GM21528 (cell line): ENCODE data around the gene ASPSCR1.

Experiments
- ATAC-seq: cut with Tn5 transposase; IDR thresholded peaks from one replicate; pipeline ENCODE4 v1.9.1; 2021; ENCODE audit warnings: mild to moderate bottlenecking, moderate library complexity; ENCODE audit not compliant: unreplicated experiment, low FRiP score

ASPSCR1 gene

GRCh38 chr17:81996232-81996756, 18.9 kb downstream of the ASPSCR1 start:
- ATAC-seq: no peak

- no peak for ATAC-seq
Measured at GRCh38 chr17:81996757-81997441, 19.5 kb downstream of the ASPSCR1 start.

- no peak for ATAC-seq
Measured at GRCh38 chr17:81998212-81998611, 20.8 kb downstream of the ASPSCR1 start.

GRCh38 chr17:81998691-81999438, 21.4 kb downstream of the ASPSCR1 start:
- ATAC-seq: no peak

GRCh38 chr17:81999587-81999975, 22.2 kb downstream of the ASPSCR1 start:
- ATAC-seq: no peak

- ATAC-seq: no peak
Measured at GRCh38 chr17:81999976-82000802, 22.8 kb downstream of the ASPSCR1 start.

- ATAC-seq: no peak
Measured at GRCh38 chr17:82000803-82001570, 23.6 kb downstream of the ASPSCR1 start.

GRCh38 chr17:82001571-82002056, 24.2 kb downstream of the ASPSCR1 start:
- no peak for ATAC-seq

GRCh38 chr17:82003411-82004381, 26.3 kb downstream of the ASPSCR1 start:
- ATAC-seq: no peak

- no peak for ATAC-seq
Measured at GRCh38 chr17:82004517-82005455, 27.4 kb downstream of the ASPSCR1 start.

- no peak for ATAC-seq
Measured at GRCh38 chr17:82005701-82006348, 28.4 kb downstream of the ASPSCR1 start.

- ATAC-seq: no peak
Measured at GRCh38 chr17:82006468-82007227, 29.2 kb downstream of the ASPSCR1 start.

GRCh38 chr17:82007228-82007494, 29.7 kb downstream of the ASPSCR1 start:
- no peak for ATAC-seq

GRCh38 chr17:82007495-82008257, 30.2 kb downstream of the ASPSCR1 start:
- no peak for ATAC-seq

- no peak for ATAC-seq
Measured at GRCh38 chr17:82008258-82008940, 31.0 kb downstream of the ASPSCR1 start.
